SK-N-SH treated with all-trans-retinoic acid at 6 μM for 48 hours (cell line): ENCODE measurements around the gene TOX2.

Source experiments
- ATAC-seq: fragments of 200-7000 bp; cut with Tn5 transposase; 3 replicates; pipeline ENCODE4 v1.9.1; 2020; ENCODE audit warnings: mild to moderate bottlenecking, moderate library complexity
- ARNTL ChIP-seq: fragments of 450-650 bp; formaldehyde crosslinking; IDR thresholded peaks from 2 replicates; pipeline ENCODE4 v1.5.0; 2020; ENCODE audit warnings: low read depth, mild to moderate bottlenecking, moderate library complexity, borderline replicate concordance
- BACH2 ChIP-seq: fragments of 250-450 bp; sonication (Bioruptor Pico); IDR thresholded peaks from 2 replicates; pipeline ENCODE4 v1.9.0; 2021; ENCODE audit warnings: mild to moderate bottlenecking, borderline replicate concordance
- CSDC2 ChIP-seq: fragments of 250-450 bp; sonication (Bioruptor Pico); IDR thresholded peaks from 2 replicates; pipeline ENCODE4 v1.5.0; 2020; ENCODE audit warnings: mild to moderate bottlenecking, moderate library complexity
- CSRNP3 ChIP-seq: fragments of 250-450 bp; sonication (Bioruptor Pico); IDR thresholded peaks from 2 replicates; pipeline ENCODE4 v1.5.1; 2021; ENCODE audit warnings: mild to moderate bottlenecking, moderate library complexity
- ESRRG ChIP-seq: fragments of 250-450 bp; sonication (Bioruptor Pico); IDR thresholded peaks from 2 replicates; pipeline ENCODE4 v1.6.1; 2021; ENCODE audit warnings: mild to moderate bottlenecking
- GLIS3 ChIP-seq: fragments of 250-450 bp; sonication (Bioruptor Pico); IDR thresholded peaks from 2 replicates; pipeline ENCODE4 v1.5.0; 2020; ENCODE audit warnings: mild to moderate bottlenecking, moderate library complexity
- ISL1 ChIP-seq: fragments of 250-450 bp; sonication (Bioruptor Pico); IDR thresholded peaks from 2 replicates; pipeline ENCODE4 v2.1.2; 2022; ENCODE audit warnings: mild to moderate bottlenecking, moderate library complexity
- OSR1 ChIP-seq: fragments of 250-450 bp; sonication (Bioruptor Pico); IDR thresholded peaks from 2 replicates; pipeline ENCODE4 v1.8.0; 2022; ENCODE audit warnings: moderate library complexity, mild to moderate bottlenecking, inconsistent platforms
- PPARA ChIP-seq: fragments of 250-450 bp; sonication (Bioruptor Pico); IDR thresholded peaks from 2 replicates; pipeline ENCODE4 v1.5.0; 2020; ENCODE audit warnings: mild to moderate bottlenecking, borderline replicate concordance
- RARB ChIP-seq: fragments of 250-450 bp; sonication (Bioruptor Pico); IDR thresholded peaks from 2 replicates; pipeline ENCODE4 v1.8.0; 2021; ENCODE audit warnings: mild to moderate bottlenecking, moderate library complexity
- SNAI2 ChIP-seq: fragments of 250-450 bp; sonication (Bioruptor Pico); IDR thresholded peaks from 2 replicates; pipeline ENCODE4 v1.5.0; 2020; ENCODE audit warnings: mild to moderate bottlenecking, moderate library complexity
- TCF4 ChIP-seq: fragments of 250-450 bp; sonication (Bioruptor Pico); IDR thresholded peaks from 2 replicates; pipeline ENCODE4 v1.8.0; 2021; ENCODE audit warnings: mild to moderate bottlenecking, moderate library complexity, borderline replicate concordance
- TOX ChIP-seq: fragments of 250-450 bp; sonication (Bioruptor Pico); IDR thresholded peaks from 2 replicates; pipeline ENCODE4 v1.8.0; 2021; ENCODE audit warnings: mild to moderate bottlenecking, moderate library complexity, borderline replicate concordance
- ZC3H10 ChIP-seq: fragments of 250-450 bp; sonication (Bioruptor Pico); IDR thresholded peaks from 2 replicates; pipeline ENCODE4 v1.5.1; 2021; ENCODE audit warnings: mild to moderate bottlenecking, moderate library complexity
- ZFP3 ChIP-seq: fragments of 250-450 bp; sonication (Bioruptor Pico); IDR thresholded peaks from 2 replicates; pipeline ENCODE4 v1.5.0; 2020; ENCODE audit warnings: mild to moderate bottlenecking, moderate library complexity
- ZFP30 ChIP-seq: fragments of 450-650 bp; formaldehyde crosslinking; IDR thresholded peaks from 2 replicates; pipeline ENCODE4 v1.5.0; 2022; ENCODE audit warnings: mild to moderate bottlenecking, moderate library complexity
- ZNF565 ChIP-seq: fragments of 450-650 bp; formaldehyde crosslinking; conservative IDR thresholded peaks from 2 replicates; pipeline ENCODE4 v1.5.0; 2020; ENCODE audit warnings: low read depth, mild to moderate bottlenecking, moderate library complexity
- ZNF70 ChIP-seq: fragments of 450-650 bp; formaldehyde crosslinking; IDR thresholded peaks from 2 replicates; pipeline ENCODE4 v1.5.0; 2020; ENCODE audit warnings: mild to moderate bottlenecking, moderate library complexity
- ZNF8 ChIP-seq: fragments of 450-650 bp; formaldehyde crosslinking; IDR thresholded peaks from 2 replicates; pipeline ENCODE4 v1.5.0; 2020; ENCODE audit warnings: mild to moderate bottlenecking, moderate library complexity
- TF ChIP-seq, protein P1 (sequence below): fragments of 250-450 bp; sonication (Bioruptor Pico); IDR thresholded peaks from 2 replicates; pipeline ENCODE4 v1.8.0; 2021; ENCODE audit warnings: low read depth, mild to moderate bottlenecking, moderate library complexity, borderline replicate concordance
- TF ChIP-seq, protein P2 (sequence below): fragments of 250-450 bp; sonication (Bioruptor Pico); IDR thresholded peaks from 2 replicates; pipeline ENCODE4 v1.8.0; 2020; ENCODE audit warnings: mild to moderate bottlenecking, moderate library complexity, borderline replicate concordance
- TF ChIP-seq, protein P3 (sequence below): fragments of 250-450 bp; sonication (Bioruptor Pico); IDR thresholded peaks from 2 replicates; pipeline ENCODE4 v1.5.1; 2020; ENCODE audit warnings: low read depth, mild to moderate bottlenecking, moderate library complexity

TOX2 gene

DNA sequence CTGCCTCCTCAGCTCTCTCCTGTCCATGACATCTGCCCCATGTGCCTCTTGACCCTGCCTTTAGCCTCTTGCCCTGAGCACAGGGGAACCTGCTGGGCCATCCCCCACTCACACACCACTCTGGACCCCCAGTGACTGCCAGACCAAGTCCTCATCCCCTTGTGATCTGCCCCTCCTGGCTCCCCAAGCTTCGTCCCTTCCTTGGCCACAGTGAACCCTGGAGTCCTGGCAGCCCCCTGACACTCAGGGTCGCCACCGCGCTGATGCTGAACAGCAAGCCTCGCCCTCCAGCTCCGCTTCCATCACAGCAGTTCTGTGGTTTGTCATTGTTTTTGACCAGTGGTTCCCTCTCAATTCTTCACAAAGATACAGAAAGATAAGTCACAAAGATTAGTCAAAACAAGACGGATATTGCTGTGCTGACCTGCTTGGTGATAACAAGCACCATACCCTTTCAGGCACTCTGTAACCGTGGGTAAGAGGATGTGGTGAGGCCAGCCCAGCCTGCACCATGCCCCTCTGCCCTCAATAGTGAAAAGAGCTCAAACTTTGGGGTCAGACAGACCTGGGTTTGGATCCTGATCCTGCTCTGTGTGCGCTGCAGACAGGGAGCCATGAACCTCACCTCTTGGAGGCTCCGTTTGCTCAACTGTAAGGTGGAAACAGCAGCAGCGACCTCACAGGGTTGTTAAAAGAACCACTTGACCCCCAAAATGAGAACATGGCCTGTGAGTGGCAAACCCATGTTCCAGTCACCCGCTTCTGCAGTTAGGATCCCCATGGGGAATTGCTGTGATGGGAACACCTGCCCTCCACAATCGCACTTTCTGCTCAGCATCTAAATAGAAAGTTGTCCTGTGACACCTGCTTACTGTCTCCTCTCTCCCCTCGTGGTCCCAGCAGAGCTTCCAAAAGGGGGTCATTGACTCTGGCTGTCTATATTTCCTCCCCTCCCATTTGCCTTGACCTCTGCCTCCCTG, 114.5 kb downstream of the TOX2 start (continued):
- no peak for TF ChIP-seq ARNTL
- no peak for TF ChIP-seq TOX (CRISPR knock-in tag)
- no peak for TF ChIP-seq ISL1 (CRISPR knock-in tag)
- TF ChIP-seq ZFP30 (CRISPR knock-in tag) = no peak
- TF ChIP-seq ZNF70 (CRISPR knock-in tag) = no peak
- no peak for TF ChIP-seq TCF4
- no peak for TF ChIP-seq CSRNP3 (CRISPR knock-in tag)
- no peak for TF ChIP-seq CSDC2 (CRISPR knock-in tag)
- no peak for TF ChIP-seq ZC3H10
- no peak for TF ChIP-seq ZNF8 (CRISPR knock-in tag)
- no peak for TF ChIP-seq SNAI2 (CRISPR knock-in tag)
- no peak for TF ChIP-seq OSR1 (CRISPR knock-in tag)

- TF ChIP-seq CSDC2 (CRISPR knock-in tag) = no peak
- ATAC-seq = no peak
Measured at GRCh38 chr20:44029848-44030230, 115.2 kb downstream of the TOX2 start.

GRCh38 chr20:44030394-44030793, 115.7 kb downstream of the TOX2 start:
- ATAC-seq = no peak
- TF ChIP-seq SNAI2 (CRISPR knock-in tag) = no peak
- TF ChIP-seq ESRRG = no peak
- TF ChIP-seq RARB = no peak

DNA sequence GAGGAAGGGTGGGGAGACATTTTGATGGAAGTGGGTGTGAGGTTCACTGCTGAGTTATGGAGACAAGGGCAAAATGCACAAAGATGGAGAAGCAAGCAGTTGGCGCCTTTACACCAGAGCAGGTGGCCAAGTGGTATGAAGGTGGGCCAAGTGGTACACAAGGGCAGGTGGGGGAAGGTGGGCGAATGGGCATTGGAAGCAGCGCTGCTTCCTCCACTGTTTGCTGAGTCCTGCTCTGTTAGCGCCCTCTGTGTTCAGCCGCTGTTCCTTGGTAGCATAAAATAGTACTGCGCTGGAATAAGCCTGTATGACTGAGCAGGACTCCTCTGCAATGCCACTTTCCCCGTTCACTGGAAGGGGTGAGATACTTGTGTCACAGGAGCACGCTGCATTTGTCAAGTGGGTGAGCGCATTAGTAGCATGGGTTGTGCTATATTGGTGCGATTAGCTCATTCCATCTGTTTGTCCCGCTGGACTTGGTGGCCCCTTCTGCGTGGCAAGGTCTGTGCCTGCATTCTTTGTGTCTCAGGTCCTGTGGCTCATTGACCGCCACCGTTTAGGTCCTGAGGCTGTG, 116.4 kb downstream of the TOX2 start:
- ATAC-seq = no peak
- TF ChIP-seq PPARA (CRISPR knock-in tag) (no peak), ZC3H10 (no peak), BACH2 (CRISPR knock-in tag) (no peak), ZNF8 (CRISPR knock-in tag) (no peak), ESRRG (no peak), ZFP3 (no peak), ISL1 (CRISPR knock-in tag) (no peak), TOX (CRISPR knock-in tag) (no peak)
- TF ChIP-seq, protein P1, sequence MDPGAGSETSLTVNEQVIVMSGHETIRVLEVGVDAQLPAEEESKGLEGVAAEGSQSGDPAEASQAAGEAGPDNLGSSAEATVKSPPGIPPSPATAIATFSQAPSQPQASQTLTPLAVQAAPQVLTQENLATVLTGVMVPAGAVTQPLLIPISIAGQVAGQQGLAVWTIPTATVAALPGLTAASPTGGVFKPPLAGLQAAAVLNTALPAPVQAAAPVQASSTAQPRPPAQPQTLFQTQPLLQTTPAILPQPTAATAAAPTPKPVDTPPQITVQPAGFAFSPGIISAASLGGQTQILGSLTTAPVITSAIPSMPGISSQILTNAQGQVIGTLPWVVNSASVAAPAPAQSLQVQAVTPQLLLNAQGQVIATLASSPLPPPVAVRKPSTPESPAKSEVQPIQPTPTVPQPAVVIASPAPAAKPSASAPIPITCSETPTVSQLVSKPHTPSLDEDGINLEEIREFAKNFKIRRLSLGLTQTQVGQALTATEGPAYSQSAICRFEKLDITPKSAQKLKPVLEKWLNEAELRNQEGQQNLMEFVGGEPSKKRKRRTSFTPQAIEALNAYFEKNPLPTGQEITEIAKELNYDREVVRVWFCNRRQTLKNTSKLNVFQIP = no peak
- TF ChIP-seq, protein P2, sequence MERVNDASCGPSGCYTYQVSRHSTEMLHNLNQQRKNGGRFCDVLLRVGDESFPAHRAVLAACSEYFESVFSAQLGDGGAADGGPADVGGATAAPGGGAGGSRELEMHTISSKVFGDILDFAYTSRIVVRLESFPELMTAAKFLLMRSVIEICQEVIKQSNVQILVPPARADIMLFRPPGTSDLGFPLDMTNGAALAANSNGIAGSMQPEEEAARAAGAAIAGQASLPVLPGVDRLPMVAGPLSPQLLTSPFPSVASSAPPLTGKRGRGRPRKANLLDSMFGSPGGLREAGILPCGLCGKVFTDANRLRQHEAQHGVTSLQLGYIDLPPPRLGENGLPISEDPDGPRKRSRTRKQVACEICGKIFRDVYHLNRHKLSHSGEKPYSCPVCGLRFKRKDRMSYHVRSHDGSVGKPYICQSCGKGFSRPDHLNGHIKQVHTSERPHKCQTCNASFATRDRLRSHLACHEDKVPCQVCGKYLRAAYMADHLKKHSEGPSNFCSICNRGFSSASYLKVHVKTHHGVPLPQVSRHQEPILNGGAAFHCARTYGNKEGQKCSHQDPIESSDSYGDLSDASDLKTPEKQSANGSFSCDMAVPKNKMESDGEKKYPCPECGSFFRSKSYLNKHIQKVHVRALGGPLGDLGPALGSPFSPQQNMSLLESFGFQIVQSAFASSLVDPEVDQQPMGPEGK (CRISPR knock-in tag) = no peak

DNA sequence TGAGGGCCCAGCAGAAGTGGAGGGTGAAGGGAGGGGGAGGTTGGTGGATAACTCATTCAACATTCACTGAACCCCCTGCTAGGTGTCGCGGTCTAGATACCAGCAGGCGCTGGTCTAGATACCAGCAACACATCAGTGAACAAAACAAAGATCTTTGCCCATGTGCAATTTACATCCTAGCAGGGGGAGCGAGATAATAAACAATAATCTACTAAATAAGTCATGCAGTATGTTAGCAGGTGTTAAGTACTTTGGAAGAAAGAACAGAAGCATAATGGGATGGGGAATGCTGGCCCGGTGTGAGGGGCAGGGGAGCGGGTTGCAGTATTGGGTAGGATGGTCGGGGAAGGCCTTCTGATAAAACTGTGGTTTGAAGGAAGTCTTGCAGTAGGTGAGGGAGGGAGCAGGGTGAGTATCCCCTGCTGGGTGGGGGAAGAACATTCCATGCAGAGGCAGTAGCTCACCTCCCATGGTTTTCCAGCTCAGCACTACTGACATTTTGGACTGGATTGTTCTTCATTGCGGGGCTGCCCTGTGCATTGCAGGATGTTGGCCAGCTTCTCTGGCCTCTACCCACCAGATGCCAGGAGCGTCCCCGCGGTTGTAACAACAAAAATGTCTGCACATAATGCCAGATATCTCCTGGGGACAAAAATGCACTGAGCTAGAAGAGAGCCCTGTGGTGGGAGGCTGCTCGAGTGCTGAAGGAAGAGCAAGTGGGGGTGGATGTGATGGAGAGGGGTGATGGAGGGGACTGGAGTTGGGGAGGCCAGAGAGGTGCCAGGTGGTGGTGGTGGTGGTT, 117.3 kb downstream of the TOX2 start:
- no peak for ATAC-seq

More for the DNA sequence above, 117.3 kb downstream of the TOX2 start:
- TF ChIP-seq ZC3H10 (no peak), ZFP30 (CRISPR knock-in tag) (no peak), GLIS3 (CRISPR knock-in tag) (no peak), TOX (CRISPR knock-in tag) (no peak), ZFP3 (no peak), ZNF565 (no peak), CSRNP3 (CRISPR knock-in tag) (no peak), CSDC2 (CRISPR knock-in tag) (no peak), TCF4 (no peak), ZNF8 (CRISPR knock-in tag) (no peak), RARB (no peak), ZNF70 (CRISPR knock-in tag) (no peak), OSR1 (CRISPR knock-in tag) (no peak)
- TF ChIP-seq, protein P3, sequence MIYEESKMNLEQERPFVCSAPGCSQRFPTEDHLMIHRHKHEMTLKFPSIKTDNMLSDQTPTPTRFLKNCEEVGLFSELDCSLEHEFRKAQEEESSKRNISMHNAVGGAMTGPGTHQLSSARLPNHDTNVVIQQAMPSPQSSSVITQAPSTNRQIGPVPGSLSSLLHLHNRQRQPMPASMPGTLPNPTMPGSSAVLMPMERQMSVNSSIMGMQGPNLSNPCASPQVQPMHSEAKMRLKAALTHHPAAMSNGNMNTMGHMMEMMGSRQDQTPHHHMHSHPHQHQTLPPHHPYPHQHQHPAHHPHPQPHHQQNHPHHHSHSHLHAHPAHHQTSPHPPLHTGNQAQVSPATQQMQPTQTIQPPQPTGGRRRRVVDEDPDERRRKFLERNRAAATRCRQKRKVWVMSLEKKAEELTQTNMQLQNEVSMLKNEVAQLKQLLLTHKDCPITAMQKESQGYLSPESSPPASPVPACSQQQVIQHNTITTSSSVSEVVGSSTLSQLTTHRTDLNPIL (CRISPR knock-in tag) = no peak
- TF ChIP-seq, protein P1 = no peak
- TF ChIP-seq, all 23 proteins: peak for 0
